ENCODE data around the gene EIF1AD.

The EIF1AD gene, protein sequence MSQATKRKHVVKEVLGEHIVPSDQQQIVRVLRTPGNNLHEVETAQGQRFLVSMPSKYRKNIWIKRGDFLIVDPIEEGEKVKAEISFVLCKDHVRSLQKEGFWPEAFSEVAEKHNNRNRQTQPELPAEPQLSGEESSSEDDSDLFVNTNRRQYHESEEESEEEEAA

DNA sequence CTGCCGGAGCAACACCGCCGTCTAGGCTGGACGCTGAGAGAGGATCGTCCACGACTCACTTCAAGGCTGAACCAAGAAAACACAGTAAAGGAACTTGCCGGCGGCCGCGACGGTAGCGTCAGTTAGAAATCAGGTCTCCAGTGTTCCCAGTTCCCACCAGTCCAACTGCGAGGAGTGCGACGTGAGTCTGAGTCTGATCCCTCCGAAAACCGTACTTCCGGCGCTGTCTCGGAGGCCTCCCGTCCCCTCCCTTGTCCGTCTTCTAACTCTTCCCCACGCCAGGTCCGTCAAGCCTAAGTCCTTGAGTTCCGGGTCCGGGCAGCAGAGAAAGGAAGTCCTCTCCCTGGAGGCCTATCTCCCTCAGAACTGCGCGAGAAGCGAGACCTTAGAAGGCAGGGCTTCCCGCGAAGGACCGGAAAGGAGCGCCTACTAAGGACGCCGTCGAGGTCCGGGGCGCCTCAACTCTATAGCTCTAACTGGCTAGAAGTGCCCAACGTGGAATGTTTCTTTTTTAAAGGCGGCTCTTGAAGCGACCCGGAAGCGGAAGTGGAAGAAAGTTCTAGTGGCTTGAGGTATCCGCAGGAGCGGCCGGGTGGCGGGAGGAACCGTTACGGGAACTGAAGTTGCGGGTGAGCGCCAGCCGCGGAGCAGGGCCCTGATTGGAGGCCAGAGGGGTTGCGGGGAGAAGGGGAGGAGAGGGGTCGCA is at the start of gene EIF1AD, which contains the start of gene BANF1:
Gene EIF1AD (minus strand): TSS at position 216 of the 706 bp plus-strand sequence. CDS start 1,768 bp downstream, outside the sequence.
Gene BANF1 (plus strand): TSS at position 562 of the 706 bp plus-strand sequence. CDS start 748 bp downstream, outside the sequence.
- H3K27ac ChIP-seq = peak within 1 kb of the TSS; percentile 84
- TF ChIP-seq ZFX (IDR thresholded peaks at IDR 0.05) = peak; percentile 73; the same call in 1 of the 2 replicates
- TF ChIP-seq, protein P1, sequence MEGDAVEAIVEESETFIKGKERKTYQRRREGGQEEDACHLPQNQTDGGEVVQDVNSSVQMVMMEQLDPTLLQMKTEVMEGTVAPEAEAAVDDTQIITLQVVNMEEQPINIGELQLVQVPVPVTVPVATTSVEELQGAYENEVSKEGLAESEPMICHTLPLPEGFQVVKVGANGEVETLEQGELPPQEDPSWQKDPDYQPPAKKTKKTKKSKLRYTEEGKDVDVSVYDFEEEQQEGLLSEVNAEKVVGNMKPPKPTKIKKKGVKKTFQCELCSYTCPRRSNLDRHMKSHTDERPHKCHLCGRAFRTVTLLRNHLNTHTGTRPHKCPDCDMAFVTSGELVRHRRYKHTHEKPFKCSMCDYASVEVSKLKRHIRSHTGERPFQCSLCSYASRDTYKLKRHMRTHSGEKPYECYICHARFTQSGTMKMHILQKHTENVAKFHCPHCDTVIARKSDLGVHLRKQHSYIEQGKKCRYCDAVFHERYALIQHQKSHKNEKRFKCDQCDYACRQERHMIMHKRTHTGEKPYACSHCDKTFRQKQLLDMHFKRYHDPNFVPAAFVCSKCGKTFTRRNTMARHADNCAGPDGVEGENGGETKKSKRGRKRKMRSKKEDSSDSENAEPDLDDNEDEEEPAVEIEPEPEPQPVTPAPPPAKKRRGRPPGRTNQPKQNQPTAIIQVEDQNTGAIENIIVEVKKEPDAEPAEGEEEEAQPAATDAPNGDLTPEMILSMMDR (conservative IDR thresholded peaks at IDR 0.05) = no peak

- no peak for TF ChIP-seq ZFX (IDR thresholded peaks at IDR 0.05)
- TF ChIP-seq, protein P1 (conservative IDR thresholded peaks at IDR 0.05) = no peak
- H3K27ac ChIP-seq = peak overlapping the region; percentile 81
These were observed 49.4 kb upstream of the EIF1AD start for GRCh38 chr11:66051371-66051765.

DNA sequence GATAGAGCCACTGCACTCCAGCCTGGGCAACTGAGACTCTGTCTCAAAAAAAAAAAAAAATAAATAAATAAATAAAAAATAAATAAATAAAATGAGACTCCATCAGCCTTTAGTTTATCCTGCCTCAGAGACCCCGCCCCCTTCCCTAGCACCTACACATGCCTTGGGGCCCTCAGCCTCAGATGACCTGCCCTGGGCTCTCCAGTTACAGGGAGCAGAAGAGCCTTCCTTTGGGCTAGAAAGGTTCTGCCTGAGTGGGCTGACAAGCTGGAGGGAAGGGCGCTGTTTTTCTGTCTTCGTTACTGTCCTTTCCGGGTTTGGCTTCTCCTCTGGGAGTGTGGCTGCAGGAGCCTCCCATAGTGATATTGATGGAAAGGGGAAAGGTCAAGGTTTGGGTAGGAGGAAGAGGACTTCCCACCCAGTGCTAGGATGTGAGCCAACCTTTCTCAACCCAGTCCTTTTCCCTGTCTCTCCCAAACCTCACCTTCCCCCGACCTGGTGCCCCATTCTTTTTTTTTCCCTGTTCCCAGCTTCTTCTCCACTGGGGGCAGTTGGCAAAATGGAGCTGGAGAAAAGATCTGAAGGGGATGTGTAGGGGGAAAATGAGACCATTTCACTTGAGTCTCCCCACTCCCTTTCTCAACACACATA is 48.7 kb upstream of the EIF1AD start:
- TF ChIP-seq, protein P1 (conservative IDR thresholded peaks at IDR 0.05) = no peak
- no peak for TF ChIP-seq ZFX (IDR thresholded peaks at IDR 0.05)
- H3K27ac ChIP-seq = peak overlapping the region; percentile 81

GRCh38 chr11:66048547-66049323 is 46.8 kb upstream of the EIF1AD start, which contains the start of gene GAL3ST3:
GAL3ST3 (minus strand) TSS chr11:66049161; CDS start chr11:66045415, 3,746 bp downstream.
- TF ChIP-seq, protein P1 (conservative IDR thresholded peaks at IDR 0.05) = no peak
- no peak for TF ChIP-seq ZFX (IDR thresholded peaks at IDR 0.05)
- no peak within 1 kb of the TSS for H3K27ac ChIP-seq

GRCh38 chr11:66047541-66048365 is 45.8 kb upstream of the EIF1AD start:
- TF ChIP-seq, protein P1 (conservative IDR thresholded peaks at IDR 0.05) = no peak
- no peak for TF ChIP-seq ZFX (IDR thresholded peaks at IDR 0.05)
- no peak overlapping the region for H3K27ac ChIP-seq

GRCh38 chr11:66046901-66047300 is 44.9 kb upstream of the EIF1AD start:
- H3K27ac ChIP-seq = no peak overlapping the region
- TF ChIP-seq, protein P1 (conservative IDR thresholded peaks at IDR 0.05) = no peak
- TF ChIP-seq ZFX (IDR thresholded peaks at IDR 0.05) = no peak

Data from C4-2B (cell line).